ENCODE measurements around the gene FXYD4.
"Not testable (repeated sequence)": the region's sequence is repeated elsewhere in the genome, so short reads cannot be mapped to it uniquely, and the experiment has no call there.

The FXYD4 gene

GRCh38 chr10:43421519-43421918 lies 50.1 kb downstream of the FXYD4 start:
- H3K27me3 ChIP-seq (ENCODE audit: control insufficient read depth in 5 of 5, insufficient read depth in 4 of 5, low read length in 5 of 5) = no peaks in the 10 kb centered on the region
- H3K4me3 ChIP-seq (ENCODE audit: low read depth in 1 of 5, low read length in 5 of 5) = peak overlapping the region in 2 of 5 donors; percentile 72 to 87
- H3K9me3 ChIP-seq (ENCODE audit: control insufficient read depth in 5 of 5, low read length in 5 of 5) = no peaks in the 10 kb centered on the region
- peak overlapping the region in 2 of 5 donors; percentile 76 to 80 for H3K9ac ChIP-seq (ENCODE audit: low read length in 5 of 5)
- no peaks in the 10 kb centered on the region for H3K36me3 ChIP-seq (ENCODE audit: control insufficient read depth in 5 of 5, insufficient read depth in 5 of 5, low read length in 5 of 5)
- peak overlapping the region; percentile 96 for H3K27ac ChIP-seq (ENCODE audit: low read depth, low read length)
- H3K4me1 ChIP-seq (ENCODE audit: control insufficient read depth in 5 of 5, insufficient read depth in 5 of 5, low read length in 5 of 5) = peaks cover 2 to 22% (median 12%) of the 10 kb centered on the region in 5 donors

GRCh38 chr10:43421944-43422343 lies 50.5 kb downstream of the FXYD4 start:
- peak overlapping the region; percentile 96 for H3K27ac ChIP-seq (ENCODE audit: low read depth, low read length)
- H3K27me3 ChIP-seq (ENCODE audit: control insufficient read depth in 5 of 5, insufficient read depth in 4 of 5, low read length in 5 of 5); H3K4me3 ChIP-seq (ENCODE audit: low read depth in 1 of 5, low read length in 5 of 5); H3K9ac ChIP-seq (ENCODE audit: low read length in 5 of 5); H3K9me3 ChIP-seq (ENCODE audit: control insufficient read depth in 5 of 5, low read length in 5 of 5); H3K36me3 ChIP-seq (ENCODE audit: control insufficient read depth in 5 of 5, insufficient read depth in 5 of 5, low read length in 5 of 5): not testable (repeated sequence)
- peaks cover 2 to 22% (median 12%) of the 10 kb centered on the region in 5 donors for H3K4me1 ChIP-seq (ENCODE audit: control insufficient read depth in 5 of 5, insufficient read depth in 5 of 5, low read length in 5 of 5)

- H3K9ac ChIP-seq (ENCODE audit: low read length in 5 of 5) = no peak overlapping the region
- H3K9me3 ChIP-seq (ENCODE audit: control insufficient read depth in 5 of 5, low read length in 5 of 5) = no peaks in the 10 kb centered on the region
- no peaks in the 10 kb centered on the region for H3K36me3 ChIP-seq (ENCODE audit: control insufficient read depth in 5 of 5, insufficient read depth in 5 of 5, low read length in 5 of 5)
- no peak overlapping the region for H3K4me3 ChIP-seq (ENCODE audit: low read depth in 1 of 5, low read length in 5 of 5)
- H3K4me1 ChIP-seq (ENCODE audit: control insufficient read depth in 5 of 5, insufficient read depth in 5 of 5, low read length in 5 of 5) = peaks cover 2 to 18% (median 12%) of the 10 kb centered on the region in 5 donors
- H3K27ac ChIP-seq (ENCODE audit: low read depth, low read length) = no peak overlapping the region
- H3K27me3 ChIP-seq (ENCODE audit: control insufficient read depth in 5 of 5, insufficient read depth in 4 of 5, low read length in 5 of 5) = no peaks in the 10 kb centered on the region
These were observed 53.0 kb downstream of the FXYD4 start for GRCh38 chr10:43424416-43424815.
